HG03469 (cell line): ENCODE measurements around the gene COA8.
"Not testable (repeated sequence)": the region's sequence is repeated elsewhere in the genome, so short reads cannot be mapped to it uniquely, and the experiment has no call there.

Source experiments
- ATAC-seq: cut with Tn5 transposase; IDR thresholded peaks from one replicate; pipeline ENCODE4 v1.9.1; 2021; ENCODE audit warnings: mild to moderate bottlenecking, moderate library complexity, moderate number of reproducible peaks; ENCODE audit not compliant: unreplicated experiment

Gene COA8

GRCh38 chr14:103568952-103569351 is 6.2 kb downstream of the COA8 start:
- ATAC-seq = no peak

- ATAC-seq = no peak
Measured at GRCh38 chr14:103569408-103569807, 6.6 kb downstream of the COA8 start.

- ATAC-seq = no peak
Measured at GRCh38 chr14:103574104-103574503, 11.3 kb downstream of the COA8 start.

- ATAC-seq = no peak
Measured at GRCh38 chr14:103574707-103575285, 12.0 kb downstream of the COA8 start.

GRCh38 chr14:103576371-103577024 is 13.7 kb downstream of the COA8 start:
- ATAC-seq = no peak

GRCh38 chr14:103578401-103579075 is 15.8 kb downstream of the COA8 start:
- no peak for ATAC-seq

- no peak for ATAC-seq
Measured at GRCh38 chr14:103581206-103581605, 18.4 kb downstream of the COA8 start.

GRCh38 chr14:103581954-103582703 is 19.4 kb downstream of the COA8 start:
- ATAC-seq = no peak

GRCh38 chr14:103584326-103584915 is 21.7 kb downstream of the COA8 start:
- no peak for ATAC-seq

GRCh38 chr14:103593577-103593976 is 30.8 kb downstream of the COA8 start:
- ATAC-seq = peak; percentile 90

GRCh38 chr14:103594265-103594664 is 31.5 kb downstream of the COA8 start:
- no peak for ATAC-seq

- no peak for ATAC-seq
Measured at GRCh38 chr14:103597623-103598377, 35.0 kb downstream of the COA8 start.

GRCh38 chr14:103600503-103600902 is 37.7 kb downstream of the COA8 start:
- ATAC-seq = no peak

- ATAC-seq = no peak
Measured at GRCh38 chr14:103604620-103605019, 41.9 kb downstream of the COA8 start.

GRCh38 chr14:103606963-103607668 is 44.4 kb downstream of the COA8 start:
- no peak for ATAC-seq

GRCh38 chr14:103607822-103608221 is 45.1 kb downstream of the COA8 start:
- ATAC-seq = no peak

- not testable (repeated sequence) for ATAC-seq
Measured at GRCh38 chr14:103609081-103609480, 46.3 kb downstream of the COA8 start.

GRCh38 chr14:103611215-103611614 is 48.5 kb downstream of the COA8 start:
- ATAC-seq = no peak

GRCh38 chr14:103613517-103613916 is 50.8 kb downstream of the COA8 start:
- no peak for ATAC-seq
